Measurements from ENCODE around the gene ST7. TPM values are rescaled to one million over a fixed set of nuclear protein-coding genes. Genes with fewer than 3 reads are reported as not detected.

Gene ST7
- total RNA-seq, 1 experiment from 2014 or later: 12.4 TPM

- Mint-ChIP-seq H3K4me1 (peaks cover 7% of the 10 kb centered on the region), H3K27me3 (ENCODE audit: low read depth) (no peaks in the 10 kb centered on the region), H3K4me3 (no peak overlapping the region), H3K9me3 (no peaks in the 10 kb centered on the region), H3K27ac (peak overlapping the region; percentile 14; the same call in 1 of the 2 replicates), H3K36me3 (no peaks in the 10 kb centered on the region)
- DNase-seq (ENCODE audit: low spot score) (no peak), ATAC-seq (no peak)
- ChIA-PET CTCF (interaction anchor here (0.6 to 1.4 kb wide), 3 partner anchors 18 to 68 kb away, joined by 3 read pairs; no protein-coding TSS in a partner anchor), POLR2A (no interaction called here)
- TF ChIP-seq ZMAT4 (CRISPR knock-in tag; IDR thresholded peaks at IDR 0.05) (no peak), ZNF138 (CRISPR knock-in tag; conservative IDR thresholded peaks at IDR 0.05) (no peak), ZNF232 (CRISPR knock-in tag; IDR thresholded peaks at IDR 0.05) (no peak), PRRX2 (CRISPR knock-in tag; IDR thresholded peaks at IDR 0.05) (no peak), JUN (CRISPR knock-in tag; IDR thresholded peaks at IDR 0.05) (no peak), ZNF512 (CRISPR knock-in tag; IDR thresholded peaks at IDR 0.05; ENCODE audit: borderline replicate concordance) (no peak), SP1 (CRISPR knock-in tag; conservative IDR thresholded peaks at IDR 0.05) (no peak), FOXK1 (CRISPR knock-in tag; IDR thresholded peaks at IDR 0.05) (no peak), FOXP4 (CRISPR knock-in tag; IDR thresholded peaks at IDR 0.05) (no peak), RORB (CRISPR knock-in tag; IDR thresholded peaks at IDR 0.05) (no peak), FOXJ3 (CRISPR knock-in tag; IDR thresholded peaks at IDR 0.05; ENCODE audit: borderline replicate concordance) (no peak), CREM (CRISPR knock-in tag; IDR thresholded peaks at IDR 0.05) (no peak), OVOL2 (CRISPR knock-in tag; IDR thresholded peaks at IDR 0.05; ENCODE audit: borderline replicate concordance) (no peak)
- TF ChIP-seq, protein P1, sequence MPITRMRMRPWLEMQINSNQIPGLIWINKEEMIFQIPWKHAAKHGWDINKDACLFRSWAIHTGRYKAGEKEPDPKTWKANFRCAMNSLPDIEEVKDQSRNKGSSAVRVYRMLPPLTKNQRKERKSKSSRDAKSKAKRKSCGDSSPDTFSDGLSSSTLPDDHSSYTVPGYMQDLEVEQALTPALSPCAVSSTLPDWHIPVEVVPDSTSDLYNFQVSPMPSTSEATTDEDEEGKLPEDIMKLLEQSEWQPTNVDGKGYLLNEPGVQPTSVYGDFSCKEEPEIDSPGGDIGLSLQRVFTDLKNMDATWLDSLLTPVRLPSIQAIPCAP (CRISPR knock-in tag; IDR thresholded peaks at IDR 0.05): no peak
- TF ChIP-seq, protein P2, sequence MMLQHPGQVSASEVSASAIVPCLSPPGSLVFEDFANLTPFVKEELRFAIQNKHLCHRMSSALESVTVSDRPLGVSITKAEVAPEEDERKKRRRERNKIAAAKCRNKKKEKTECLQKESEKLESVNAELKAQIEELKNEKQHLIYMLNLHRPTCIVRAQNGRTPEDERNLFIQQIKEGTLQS (CRISPR knock-in tag; conservative IDR thresholded peaks at IDR 0.05): no peak
- TF ChIP-seq, protein P3, sequence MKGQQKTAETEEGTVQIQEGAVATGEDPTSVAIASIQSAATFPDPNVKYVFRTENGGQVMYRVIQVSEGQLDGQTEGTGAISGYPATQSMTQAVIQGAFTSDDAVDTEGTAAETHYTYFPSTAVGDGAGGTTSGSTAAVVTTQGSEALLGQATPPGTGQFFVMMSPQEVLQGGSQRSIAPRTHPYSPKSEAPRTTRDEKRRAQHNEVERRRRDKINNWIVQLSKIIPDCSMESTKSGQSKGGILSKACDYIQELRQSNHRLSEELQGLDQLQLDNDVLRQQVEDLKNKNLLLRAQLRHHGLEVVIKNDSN (CRISPR knock-in tag; IDR thresholded peaks at IDR 0.05): no peak
- TF ChIP-seq, protein P4, sequence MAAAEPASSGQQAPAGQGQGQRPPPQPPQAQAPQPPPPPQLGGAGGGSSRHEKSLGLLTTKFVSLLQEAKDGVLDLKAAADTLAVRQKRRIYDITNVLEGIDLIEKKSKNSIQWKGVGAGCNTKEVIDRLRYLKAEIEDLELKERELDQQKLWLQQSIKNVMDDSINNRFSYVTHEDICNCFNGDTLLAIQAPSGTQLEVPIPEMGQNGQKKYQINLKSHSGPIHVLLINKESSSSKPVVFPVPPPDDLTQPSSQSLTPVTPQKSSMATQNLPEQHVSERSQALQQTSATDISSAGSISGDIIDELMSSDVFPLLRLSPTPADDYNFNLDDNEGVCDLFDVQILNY (CRISPR knock-in tag; IDR thresholded peaks at IDR 0.05): no peak
- TF ChIP-seq, protein P5, sequence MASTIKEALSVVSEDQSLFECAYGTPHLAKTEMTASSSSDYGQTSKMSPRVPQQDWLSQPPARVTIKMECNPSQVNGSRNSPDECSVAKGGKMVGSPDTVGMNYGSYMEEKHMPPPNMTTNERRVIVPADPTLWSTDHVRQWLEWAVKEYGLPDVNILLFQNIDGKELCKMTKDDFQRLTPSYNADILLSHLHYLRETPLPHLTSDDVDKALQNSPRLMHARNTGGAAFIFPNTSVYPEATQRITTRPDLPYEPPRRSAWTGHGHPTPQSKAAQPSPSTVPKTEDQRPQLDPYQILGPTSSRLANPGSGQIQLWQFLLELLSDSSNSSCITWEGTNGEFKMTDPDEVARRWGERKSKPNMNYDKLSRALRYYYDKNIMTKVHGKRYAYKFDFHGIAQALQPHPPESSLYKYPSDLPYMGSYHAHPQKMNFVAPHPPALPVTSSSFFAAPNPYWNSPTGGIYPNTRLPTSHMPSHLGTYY (CRISPR knock-in tag; IDR thresholded peaks at IDR 0.05): no peak
These were observed 241.1 kb downstream of the ST7 start for GRCh38 chr7:117194445-117194844.

Measured in WTC11 (cell line).